Mucosa of gallbladder (tissue), 1 donor: ENCODE results near the gene YWHAQ. TPM values are rescaled to one million over a fixed set of nuclear protein-coding genes. Genes with fewer than 3 reads are reported as not detected.
A peak's percentile ranks its signal among the peaks of the same experiment; 100 is the strongest.

Experiments
- DNase-seq: peaks from one replicate; pipeline ENCODE4 v3.0.0-alpha.2; 2020; ENCODE audit warnings: low spot score
- total RNA-seq: library from RNA; stranded (reverse); gene quantifications from one replicate; pipeline ENCODE4 v1.2.1, GENCODE V29; 2021
- donor health status: DM: no; HTN: no; CAD: no.

YWHAQ gene
- total RNA-seq, 1 donor from 2014 or later: 250 TPM

DNA sequence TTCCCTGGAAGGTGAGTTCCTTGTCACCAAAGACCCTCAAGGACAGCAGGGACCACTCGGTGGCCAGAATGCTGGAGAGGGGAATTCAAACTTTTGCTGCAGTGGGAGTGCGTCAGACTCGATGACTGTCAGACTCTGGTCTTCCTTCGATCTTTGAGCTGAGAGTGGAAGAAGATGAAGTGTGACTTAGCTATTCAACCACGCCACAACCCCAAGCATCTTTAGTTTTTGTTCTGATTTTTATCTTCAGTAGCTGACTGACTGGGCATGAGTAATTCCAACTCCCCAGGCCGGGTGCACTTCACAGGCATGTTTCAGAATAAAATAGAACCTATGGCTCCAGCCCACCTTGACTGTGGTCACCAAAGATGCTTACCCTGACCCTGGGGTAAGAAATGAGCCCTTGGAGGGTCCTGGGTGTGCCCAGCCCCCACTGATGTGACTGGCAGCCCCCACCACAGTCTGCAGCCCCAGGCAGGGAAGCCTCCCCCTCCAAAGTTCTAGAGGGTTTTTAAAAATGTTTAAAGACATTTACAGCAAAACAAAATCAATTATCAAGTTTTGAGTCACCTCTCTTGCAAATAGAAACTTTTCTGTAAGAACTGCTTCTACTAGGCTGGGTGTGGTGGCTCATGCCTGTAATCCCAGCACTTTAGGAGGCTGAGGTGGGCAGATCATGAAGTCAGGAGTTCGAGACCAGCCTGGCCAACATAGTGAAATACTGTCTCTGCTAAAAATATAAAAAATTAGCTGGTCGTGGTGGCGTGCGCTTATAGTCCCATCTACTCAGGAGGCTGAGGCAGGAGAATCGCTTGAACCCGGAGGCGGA lies 24.9 kb upstream of the YWHAQ start:
- DNase-seq: no peak

DNA sequence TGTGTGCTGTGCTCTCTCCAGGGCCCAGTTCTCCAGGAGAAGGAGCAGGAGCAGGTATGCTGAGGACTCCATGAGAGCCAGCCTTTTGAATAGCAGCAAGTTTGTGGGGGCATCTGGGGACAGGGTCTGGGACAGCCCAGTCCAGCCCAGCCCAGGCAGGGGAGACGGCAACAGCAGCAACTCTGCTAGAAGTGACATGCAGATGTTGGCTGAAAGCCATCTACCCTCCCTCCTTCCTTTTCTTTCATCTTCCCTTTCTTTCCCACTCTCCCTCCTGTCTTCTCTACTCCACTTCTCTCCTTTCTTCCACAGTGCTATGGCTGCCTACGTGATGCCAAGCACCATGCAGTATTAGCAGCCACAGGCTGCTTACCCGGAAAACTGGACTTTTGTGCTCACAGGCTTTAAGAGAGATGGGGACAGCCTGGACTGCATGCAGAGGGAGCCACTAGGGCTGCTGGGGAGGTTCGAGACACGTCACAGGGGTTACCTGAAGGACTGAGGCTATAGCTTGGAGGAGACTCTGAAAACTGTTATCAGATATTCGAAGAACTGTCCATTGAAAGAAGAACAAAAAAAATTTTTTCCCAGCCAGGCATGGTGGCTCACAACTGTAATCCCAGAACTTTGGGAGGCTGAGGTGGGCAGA lies 23.8 kb upstream of the YWHAQ start:
- no peak for DNase-seq

DNA sequence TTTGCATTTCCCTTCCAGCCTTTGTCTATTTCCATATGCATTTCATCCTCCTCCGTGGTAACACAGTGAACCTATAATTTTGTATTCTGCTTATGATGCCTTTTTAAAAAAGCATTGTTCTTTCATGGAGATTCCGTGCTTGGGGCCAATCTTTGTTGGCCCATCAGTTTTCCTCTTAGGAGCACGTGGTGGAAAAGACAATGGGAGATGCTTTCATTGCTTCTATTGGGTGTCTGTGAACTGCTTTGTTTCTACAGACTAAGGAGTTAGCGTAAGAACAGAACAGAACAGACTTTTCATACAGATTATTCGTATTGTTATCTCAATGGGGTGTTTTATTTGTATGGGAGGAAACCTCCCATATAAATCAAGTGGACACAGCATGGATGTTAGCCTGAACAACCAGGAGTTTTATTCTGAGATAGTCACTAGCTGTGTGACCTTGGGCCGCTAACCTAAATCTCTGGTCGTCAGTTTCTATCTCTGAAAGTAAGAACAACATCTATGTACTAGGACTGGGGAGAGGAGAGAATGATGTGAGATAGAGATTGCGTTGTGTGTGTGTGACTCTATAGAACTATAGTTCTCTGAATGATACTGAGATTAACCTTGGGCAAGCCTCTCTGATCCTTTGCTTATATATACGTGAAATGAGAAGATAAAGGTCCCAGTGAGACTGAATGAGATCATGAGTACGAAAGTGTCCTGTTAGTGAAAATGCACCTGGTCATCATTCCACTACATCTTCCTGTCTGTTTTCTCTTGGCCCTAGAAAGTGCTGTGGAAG lies 22.9 kb upstream of the YWHAQ start:
- no peak for DNase-seq

DNA sequence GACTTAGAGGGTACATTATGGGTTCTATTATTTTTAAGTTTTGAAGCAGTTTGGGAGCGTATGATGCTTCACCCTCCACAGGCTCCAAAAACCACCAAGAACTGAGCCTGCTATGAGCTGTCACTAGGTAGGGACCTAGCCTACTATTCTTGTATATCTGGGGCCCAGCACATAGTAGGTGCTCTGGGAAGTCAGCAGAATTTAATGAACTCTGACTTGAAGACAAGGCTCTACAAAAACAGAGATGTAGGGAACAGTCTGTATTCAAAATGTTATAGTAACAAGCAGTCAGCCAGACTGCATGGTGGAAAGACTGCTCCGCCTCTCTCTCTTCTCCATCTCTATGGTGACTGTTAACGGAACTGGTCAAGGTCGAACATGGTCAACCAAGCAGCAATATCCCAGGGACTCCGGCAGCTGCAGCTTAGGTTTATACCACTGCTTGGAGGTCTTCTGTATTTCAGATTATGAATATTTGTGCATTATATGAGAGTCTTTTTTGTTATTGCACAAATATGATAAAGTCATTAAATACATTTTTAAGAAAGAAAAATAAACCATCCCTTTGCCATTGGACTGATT lies 22.2 kb upstream of the YWHAQ start:
- no peak for DNase-seq

DNA sequence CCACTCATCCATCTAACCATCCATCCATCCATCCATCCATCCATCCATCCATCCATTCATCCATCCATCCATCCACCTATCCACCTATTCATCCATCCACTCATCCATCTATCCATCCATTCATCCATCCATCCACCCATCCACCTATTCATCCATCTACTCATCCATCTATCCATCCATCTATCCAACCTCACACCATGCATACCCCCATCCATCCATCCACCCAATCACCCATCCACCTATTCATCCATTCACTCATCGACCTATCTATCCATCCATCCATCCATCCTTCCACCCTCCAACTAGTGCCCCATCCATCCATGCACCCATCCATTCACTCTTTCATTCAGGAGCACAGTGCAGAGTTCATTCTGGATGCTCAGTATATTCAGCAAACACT lies 21.5 kb upstream of the YWHAQ start:
- no peak for DNase-seq

DNA sequence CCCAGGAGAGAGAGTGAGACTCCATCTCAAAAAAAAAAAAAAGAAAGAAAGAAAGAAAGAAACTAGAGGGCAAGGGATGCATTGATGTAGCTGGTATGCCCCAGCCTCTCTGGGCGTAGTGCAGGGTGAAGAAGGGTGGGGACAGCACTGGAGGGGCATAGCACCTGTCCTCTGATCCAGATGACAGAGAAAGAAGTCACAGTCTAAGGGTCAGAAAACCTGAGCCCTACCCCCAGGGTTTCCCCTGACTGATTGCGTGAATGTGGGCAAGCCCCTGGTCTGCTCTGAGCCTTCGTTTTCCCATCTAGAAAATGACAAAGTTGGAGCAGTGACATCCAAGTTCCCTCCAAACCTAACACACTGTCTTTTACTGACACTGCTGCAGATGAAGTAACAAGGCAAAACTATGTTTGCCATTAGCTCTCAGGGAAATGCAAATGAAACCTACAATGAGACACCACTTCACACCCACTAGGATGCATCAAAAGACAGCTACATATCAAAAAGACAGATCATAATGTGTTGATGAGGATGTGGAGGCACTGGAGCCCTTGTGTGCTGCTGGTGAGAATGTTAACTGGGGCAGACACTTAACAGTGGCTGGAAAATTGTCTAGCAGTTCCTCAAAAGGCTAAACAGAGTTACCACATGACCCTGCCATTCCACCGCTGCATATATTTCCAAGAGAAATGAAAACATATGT lies 19.5 kb upstream of the YWHAQ start:
- no peak for DNase-seq

DNA sequence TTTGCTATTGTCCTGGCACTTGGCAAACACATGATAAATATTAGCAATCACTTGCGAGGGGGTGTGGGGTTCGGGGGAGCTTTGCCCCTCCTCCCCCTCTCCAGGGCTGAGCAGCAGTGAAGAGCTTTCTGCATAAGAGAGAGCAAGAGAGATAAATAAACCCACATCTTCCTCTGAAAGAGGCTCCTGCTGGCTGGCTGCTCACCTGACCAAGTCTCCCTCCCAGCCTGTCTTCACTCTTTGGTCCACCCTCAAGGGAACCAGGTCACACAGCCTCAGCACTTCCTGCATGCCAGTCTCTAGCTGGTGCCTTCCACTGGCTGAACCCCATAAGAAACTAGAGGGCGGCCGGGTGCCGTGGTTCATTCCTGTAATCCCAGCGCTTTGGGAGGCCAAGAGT lies 18.5 kb upstream of the YWHAQ start:
- no peak for DNase-seq

DNA sequence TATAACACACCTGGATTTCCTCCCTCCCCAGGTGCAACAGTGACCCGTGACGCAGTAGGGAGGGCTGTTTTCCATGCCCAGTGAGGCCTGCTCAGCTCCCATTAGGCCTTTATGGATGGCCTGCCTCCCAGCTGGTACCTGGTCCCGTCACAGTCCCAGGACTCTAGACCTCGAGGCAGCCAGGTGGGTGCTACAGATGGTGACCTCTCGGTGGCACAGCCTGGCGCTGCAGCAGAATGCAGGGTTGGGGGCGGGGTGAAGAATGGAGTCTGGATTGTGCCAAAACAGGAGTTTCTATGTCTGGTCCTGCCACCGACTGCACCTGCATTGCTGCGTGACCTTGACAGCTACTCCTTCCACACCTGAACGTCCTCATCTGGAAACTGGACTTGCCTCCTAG lies 18.0 kb upstream of the YWHAQ start:
- no peak for DNase-seq

DNA sequence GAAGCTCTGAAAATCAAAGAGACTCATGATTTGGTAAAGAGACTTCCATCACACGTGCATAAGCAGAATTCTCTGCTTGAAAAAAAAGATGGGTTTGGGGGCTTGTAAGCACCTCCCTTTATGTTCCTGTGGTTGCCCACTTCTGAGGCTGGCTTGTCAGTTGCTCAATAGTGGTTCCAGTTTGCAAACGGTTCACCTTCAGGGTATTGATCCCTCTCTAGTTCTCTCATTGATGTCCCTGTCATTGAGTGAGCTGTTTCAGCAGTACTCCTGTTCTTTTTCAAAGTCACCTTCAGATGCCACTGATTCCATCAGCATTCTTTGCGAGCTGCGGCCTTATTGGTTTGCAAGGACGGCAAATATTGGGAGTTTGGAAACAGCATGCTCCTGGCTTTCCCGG lies 17.1 kb upstream of the YWHAQ start:
- DNase-seq: no peak

DNA sequence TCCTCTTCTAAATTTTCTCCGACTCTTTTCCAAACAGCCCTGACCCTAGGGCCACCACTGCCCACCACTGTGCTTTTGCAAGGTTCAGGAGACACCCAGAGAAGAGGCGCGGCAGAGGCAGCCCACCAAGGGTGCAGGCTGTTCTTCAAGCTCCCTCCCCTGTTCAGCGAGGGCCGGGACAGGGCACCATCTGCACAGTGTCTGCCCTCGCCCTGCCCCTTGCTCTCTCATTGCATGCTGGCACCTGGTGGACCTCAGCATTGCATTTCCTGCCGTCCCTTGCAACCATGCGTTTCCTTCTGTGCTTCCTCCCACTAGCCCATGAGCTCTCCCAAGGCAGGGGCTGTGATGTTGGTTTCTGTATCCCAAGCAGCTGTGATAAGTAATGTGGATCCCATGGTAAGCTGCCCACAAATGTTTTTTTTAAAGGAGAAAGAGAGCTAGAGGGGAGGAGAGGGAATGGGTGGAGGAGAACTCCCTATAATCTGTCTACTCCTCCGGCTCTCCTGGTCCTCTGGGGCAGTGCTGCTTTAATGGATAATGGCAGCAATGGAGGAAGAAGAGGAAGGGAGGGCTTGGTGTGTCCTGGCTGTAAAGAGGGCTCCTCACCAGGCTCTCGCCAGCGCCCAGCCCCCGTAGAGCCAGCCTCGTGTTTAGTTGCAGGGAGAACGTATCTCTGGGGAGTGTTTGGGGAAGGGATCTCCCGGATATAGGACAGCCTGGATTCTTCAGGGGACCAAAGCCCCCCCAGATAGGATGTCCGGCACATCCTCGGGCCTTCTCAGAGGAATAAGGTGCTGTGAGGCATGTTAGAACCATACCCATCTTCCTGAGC lies 15.6 kb upstream of the YWHAQ start:
- no peak for DNase-seq

DNA sequence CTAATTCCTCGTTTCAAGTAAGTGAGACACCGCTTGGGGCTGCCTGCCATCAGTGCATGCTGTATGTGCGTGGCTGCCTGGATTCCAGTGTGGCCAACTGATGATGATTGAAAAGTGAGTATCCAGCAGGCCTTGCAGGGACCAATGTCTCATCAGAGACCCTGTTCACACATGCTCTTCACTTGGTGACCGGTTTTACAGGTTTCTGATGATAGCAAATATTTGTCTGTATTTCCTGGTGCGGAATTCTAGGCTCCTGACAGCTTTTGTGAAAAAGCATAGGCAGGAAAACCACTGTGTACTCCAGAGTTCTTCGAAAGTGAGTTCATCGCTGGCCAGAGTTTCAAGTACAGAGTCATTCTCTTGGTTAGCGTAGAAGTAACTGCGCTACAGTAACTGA lies 13.8 kb upstream of the YWHAQ start:
- DNase-seq: no peak

DNA sequence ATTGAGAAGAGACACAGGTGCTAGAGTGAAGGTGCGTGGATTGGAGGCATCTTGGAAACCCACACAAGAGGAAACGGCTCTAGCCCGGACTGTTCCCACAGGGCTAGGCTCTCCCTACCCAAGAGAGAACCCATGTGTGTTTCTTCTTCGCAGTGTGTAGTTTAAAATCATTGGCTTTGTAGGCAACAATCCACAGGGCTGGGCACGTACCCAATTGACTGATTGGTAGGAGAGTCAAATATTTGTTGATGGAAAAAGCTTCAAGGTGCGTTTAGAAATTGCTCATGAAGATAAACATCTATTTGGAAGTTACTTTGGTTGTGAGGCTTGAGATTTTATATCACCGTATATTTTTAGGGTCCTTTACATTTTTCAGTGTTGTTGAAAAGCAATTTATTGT lies 13.2 kb upstream of the YWHAQ start:
- no peak for DNase-seq

DNA sequence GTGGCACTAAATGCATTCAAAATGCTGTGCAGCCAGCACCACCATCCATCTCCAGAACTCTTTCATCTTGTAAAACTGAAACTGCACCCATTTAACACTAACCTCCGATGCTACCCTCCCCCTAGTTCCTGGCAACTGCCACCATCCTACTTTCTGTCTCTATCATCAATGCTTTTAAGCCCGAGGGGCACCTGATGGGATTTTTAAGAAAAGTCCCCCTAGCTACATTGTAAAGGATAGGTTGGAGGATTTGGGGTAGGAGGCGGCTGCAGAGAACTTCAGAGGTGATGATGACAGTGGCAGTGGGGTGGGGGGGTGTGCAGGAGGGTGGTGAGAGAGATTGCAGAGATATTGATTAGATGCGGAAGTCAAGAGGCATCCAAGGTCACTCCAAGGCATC lies 10.8 kb upstream of the YWHAQ start:
- DNase-seq: no peak

DNA sequence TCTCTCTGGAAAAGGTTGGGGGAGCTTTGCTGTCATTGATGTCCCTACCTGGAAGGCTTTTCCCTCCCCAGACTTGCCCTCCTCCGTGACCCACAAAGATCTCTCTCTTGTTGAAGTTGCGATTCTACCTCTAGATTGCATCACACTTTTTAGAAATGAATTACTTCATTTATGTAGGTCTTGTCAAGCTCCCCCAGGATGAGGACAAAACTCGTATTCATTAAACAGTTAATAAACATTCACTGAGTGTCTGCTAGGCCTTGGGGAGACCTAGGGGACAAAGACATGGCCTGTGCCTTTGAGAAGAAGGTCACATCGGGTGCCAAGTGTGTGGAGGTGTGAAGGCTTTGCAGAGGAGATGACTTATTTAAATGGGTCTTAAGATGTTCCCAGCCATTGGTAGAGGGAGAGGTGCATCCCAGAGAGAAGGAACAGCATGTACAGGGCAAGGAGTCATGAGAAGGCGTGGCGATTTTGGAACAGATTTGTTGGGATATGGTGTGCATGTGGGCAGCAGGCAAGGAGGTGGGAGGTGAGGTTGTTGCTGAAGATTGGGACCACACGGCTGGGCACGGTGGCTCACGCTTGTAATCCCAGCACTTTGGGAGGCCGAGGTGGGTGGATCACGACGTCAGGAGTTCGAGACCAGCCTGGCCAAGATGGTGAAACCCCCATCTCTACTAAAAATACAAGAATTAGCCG lies 9.8 kb upstream of the YWHAQ start:
- DNase-seq: no peak

DNA sequence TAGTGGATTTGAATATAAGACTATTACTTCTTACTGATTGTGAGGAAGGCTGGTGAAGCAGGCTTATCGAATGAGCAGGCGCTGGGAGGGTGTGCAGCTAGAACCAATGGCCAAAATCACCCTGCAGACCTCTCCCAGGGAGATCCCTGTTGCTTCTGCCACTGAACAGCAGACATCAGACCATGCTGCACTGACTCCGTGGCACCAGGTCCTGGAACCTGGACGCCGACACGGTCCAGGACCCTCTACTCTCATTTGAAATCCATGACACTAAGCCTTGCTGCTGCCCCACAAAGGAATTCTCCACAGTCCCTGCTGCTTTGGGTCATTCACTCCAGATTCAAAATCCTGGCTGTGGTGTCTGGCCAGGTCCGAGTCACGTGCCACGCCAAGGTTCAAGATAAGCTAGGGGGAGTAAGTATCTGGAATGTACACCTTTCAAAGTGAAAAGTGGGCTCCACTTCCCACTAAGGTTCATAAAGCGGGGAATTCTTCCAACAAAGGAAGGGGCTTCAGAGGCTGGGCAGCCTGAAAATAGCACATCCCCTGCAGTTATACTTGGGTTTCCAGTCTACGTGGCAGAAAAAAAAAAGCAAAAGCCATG lies 9.0 kb upstream of the YWHAQ start:
- no peak for DNase-seq

DNA sequence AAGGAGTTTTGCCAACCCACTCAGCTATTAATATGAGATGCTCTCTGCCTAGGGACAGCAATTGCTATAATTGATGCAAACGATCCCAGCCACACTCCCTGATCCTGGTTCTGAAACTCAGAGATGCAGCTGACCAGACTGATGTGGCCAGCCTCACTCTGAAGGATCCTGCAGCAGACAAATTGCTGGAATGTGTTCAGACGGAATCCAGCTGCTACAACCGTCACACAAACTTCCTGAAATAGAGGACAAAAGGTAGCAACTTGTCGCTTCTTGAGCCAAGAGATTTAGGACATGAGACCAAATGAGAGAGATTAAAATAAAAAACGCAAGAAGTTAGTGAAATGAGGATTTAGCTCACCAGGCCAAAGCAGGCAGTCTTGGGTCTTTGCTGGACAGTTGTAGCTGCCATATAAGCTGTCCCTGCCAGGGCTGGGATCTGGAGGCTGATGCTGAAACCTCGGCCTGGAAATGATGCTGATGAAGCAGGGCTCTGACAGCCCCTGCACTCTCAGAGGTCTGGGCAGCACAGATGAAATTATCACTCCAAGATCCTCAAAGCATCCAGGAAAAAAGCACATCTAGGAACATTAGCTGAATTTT lies 8.3 kb upstream of the YWHAQ start:
- DNase-seq: no peak

DNA sequence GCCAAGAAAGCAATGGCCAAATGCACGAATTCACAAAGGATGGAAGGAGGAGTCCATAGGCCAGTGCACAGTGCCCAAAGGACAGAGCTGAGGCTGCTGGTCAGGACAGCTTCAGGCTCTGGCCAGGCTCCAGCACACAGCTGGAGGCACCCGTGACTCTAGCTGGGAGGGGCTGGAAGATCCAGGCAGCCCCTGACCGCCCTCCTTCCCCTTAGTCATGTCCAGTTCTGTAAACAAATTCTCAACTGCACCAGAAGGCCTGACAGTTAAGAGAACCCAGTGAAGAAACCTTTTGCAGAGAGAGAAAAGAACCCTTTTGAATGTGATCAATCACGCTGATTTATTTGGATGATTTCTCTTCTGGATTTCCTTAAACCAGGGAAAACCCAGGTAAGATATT lies 7.7 kb upstream of the YWHAQ start:
- peak; percentile 76 for DNase-seq

DNA sequence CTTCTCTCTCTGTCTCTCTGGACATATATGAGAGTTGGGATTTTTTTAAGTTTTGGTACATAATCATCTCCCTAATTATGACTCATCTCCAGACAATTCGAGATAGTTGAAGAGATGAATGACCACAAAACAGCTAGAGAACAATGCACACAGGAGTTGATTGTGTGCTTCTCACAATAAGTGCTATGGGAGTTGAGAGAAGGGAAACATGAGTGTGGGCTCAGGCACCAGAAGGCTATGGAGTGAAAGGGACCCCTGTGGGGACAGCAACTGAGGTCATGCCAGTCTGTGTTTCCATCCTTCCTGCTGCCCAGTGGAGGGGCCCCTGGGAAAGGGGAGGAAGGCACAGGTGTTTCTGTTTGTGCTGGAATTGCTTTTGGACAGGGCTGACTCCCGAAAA lies 6.5 kb upstream of the YWHAQ start:
- no peak for DNase-seq

DNA sequence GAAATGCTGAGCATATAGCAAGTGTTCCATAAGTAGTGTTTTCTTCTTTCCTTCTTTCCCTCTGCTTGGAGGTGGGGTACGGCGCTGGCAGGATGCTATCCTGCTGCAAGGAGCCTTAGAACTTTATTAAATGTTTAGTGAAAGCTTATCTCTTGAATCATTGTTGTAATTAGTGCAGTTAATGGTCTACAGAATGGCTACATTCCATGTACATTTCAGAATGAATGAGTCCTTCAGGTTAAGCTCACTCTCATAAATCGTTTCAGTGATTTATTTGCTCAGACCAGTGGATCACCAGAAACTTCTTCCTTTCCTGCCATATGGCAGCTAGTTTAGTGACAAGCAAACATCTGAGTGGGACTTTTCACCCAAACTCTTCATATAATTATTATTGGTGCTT lies 3.3 kb upstream of the YWHAQ start:
- DNase-seq: no peak
